Breast epithelium (tissue), 3 donors: ENCODE results near the gene CTTNBP2.

Experiments used
- POLR2A ChIP-seq: fragments of 450-650 bp; IDR thresholded peaks from one replicate; pipeline ENCODE4 v1.6.1; 2016; ENCODE audit warnings: antibody characterized with exemption, mild to moderate bottlenecking, moderate library complexity
- POLR2AphosphoS5 ChIP-seq, 3 donors: sonication (generic); formaldehyde crosslinking; IDR thresholded peaks; one replicate each; pipeline ENCODE4 v1.6.1; 2017; ENCODE audit warnings: antibody characterized with exemption in 3 of 3

- TF ChIP-seq POLR2A, result no peak
- TF ChIP-seq POLR2AphosphoS5 (IDR thresholded peaks at IDR 0.05), result no peak
Measured at GRCh38 chr7:117841611-117842010, 31.6 kb downstream of the CTTNBP2 start.
